Cardiac fibroblast (primary cell): ENCODE data around the gene DLEC1.

Experiments
- DNase-seq, 2 donors: peaks; one replicate each; pipeline versions ENCODE4 v3.0.0 to v3.0.0-alpha.2; 2010; ENCODE audit warnings: low read depth in 2 of 2
- H3K4me3 ChIP-seq, 2 donors: replicated peaks in 1 of 2; 1 replicate in 1 of 2; 2 replicates in 1 of 2; pipeline ENCODE4 v1.5.1; 2011; ENCODE audit warnings: low read depth in 2 of 2, low read length in 2 of 2, mild to moderate bottlenecking in 2 of 2, moderate library complexity in 1 of 2
- TF ChIP-seq, protein P1 (sequence below): IDR thresholded peaks from one replicate; pipeline ENCODE4 v1.5.1; 2011; ENCODE audit warnings: low read depth, mild to moderate bottlenecking, low read length, inconsistent platforms

DLEC1 gene

DNA sequence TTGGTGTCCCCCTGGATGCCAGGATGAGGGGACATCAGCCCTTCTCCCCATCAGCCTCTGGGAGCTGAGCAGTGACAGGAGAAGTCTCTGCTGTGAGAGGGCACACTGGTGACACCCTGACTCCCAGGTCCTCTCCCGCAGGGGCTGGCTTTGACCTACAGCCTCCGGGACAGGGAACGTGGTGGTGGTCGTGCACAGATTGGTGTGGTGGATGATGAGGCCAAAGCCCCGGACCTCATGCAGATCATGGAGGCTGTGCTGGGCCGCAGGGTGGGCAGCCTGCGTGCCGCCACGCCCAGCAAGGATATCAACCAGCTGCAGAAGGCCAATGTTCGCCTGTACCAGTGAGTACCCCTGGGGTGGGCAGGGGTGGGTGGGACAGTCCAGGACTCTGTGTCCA is 41.7 kb upstream of the DLEC1 start:
- TF ChIP-seq, protein P1, sequence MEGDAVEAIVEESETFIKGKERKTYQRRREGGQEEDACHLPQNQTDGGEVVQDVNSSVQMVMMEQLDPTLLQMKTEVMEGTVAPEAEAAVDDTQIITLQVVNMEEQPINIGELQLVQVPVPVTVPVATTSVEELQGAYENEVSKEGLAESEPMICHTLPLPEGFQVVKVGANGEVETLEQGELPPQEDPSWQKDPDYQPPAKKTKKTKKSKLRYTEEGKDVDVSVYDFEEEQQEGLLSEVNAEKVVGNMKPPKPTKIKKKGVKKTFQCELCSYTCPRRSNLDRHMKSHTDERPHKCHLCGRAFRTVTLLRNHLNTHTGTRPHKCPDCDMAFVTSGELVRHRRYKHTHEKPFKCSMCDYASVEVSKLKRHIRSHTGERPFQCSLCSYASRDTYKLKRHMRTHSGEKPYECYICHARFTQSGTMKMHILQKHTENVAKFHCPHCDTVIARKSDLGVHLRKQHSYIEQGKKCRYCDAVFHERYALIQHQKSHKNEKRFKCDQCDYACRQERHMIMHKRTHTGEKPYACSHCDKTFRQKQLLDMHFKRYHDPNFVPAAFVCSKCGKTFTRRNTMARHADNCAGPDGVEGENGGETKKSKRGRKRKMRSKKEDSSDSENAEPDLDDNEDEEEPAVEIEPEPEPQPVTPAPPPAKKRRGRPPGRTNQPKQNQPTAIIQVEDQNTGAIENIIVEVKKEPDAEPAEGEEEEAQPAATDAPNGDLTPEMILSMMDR: no peak
- H3K4me3 ChIP-seq: no peak overlapping the region
- no peak for DNase-seq

DNA sequence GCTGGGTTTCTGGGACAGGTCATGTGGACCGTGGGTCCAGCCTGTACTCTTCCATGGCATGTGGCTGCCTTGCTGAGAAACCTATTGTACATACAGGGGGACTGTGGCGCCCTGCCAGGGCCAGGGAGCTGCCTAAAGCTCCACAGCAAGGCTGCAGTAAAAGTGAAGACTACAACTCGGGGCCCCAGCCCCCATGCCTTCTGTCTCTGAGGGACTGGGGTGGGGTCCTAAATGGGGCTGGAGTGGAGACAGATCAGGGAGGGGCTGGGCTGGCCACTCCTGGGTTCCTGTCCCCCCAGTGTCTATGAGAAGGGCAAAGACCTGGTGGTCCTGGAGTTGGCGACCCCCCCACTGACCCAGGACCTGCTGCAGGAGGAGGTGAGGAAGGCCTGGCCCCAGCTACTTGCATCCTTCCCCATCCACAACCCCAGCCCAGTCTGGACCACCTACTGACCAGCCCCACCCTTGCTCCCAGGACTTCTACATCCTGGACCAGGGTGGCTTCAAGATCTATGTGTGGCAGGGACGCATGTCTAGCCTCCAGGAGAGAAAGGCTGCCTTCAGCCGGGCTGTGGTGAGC is 41.1 kb upstream of the DLEC1 start:
- no peak overlapping the region for H3K4me3 ChIP-seq
- no peak for DNase-seq
- TF ChIP-seq, protein P1: no peak

DNA sequence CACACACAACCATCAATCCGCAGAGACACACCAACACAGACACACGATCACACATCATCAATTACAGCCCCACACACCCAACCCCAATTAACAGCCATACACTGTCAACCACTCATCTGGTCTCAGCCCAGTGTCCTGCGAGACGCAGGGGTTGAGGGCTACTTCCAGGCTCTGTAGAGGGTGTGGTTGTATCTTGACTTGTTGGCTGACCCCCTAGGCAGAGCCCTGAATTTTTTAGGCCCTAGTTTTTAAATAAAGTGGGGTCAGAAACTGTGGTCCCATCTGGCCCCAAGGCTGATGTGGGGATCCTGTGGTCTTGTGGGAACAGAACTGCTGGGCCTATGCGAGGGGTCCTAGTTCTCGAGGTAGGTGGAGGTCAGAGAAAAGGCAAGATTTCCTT is 39.2 kb upstream of the DLEC1 start:
- no peak overlapping the region for H3K4me3 ChIP-seq
- no peak for DNase-seq
- TF ChIP-seq, protein P1: no peak

DNA sequence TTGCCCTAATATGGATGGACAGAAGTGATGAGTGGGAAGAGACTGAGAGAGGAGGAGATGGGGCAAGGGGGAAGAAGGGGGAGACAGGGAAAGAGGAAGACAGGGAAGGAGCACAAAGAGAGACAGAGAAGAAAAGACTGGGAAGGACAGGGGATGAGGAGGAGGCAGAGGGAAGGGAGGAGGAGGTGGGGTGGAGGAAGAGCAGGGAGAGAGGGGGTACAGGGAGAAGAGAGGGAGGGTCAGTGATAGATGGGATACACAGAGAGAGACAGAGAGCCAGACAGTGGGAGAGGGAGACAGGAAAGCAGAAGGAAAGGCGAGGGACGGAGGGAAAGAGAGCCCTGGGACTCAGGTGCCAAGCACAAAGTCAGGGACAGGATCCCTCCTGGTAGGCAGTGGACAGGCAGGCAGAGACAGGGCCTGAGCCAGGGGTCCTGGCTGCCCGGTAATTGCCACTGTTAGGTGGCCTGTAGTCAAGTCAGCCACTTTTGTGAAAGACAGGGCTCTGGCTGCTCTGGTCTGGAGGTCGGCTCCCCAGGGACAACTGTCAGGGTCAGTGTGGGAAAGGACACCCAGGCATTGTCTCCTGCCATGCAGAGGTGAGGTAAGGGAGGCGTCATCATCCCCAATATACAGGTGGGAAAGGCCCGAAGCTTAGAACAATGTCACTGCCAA is 38.6 kb upstream of the DLEC1 start:
- TF ChIP-seq, protein P1: no peak
- no peak for DNase-seq
- H3K4me3 ChIP-seq: no peak overlapping the region

DNA sequence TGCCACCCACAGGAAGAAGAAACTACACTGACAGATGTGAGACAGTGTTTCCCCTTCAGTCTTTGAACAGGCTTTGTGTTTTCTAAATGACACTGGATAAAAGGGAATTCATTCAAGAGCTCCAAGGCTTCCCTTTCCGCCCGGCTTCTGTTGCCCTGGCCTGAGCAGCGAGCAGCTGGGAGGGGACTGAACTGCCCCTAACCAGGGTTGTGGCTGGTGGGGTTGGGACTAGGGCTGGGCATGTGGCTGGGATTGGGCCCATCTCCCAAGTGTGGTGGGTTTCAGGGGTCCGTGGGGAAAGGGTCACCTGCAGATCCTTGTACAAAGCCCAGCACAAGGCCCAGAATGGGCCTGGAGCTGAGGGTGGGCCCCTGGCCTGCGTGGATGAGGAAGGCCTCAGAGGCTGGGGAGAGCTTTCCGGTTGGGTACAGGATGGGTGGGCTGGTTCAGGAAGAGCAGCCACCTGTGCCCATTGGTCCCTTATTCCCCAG is 38.0 kb upstream of the DLEC1 start:
- DNase-seq: no peak
- H3K4me3 ChIP-seq: no peak overlapping the region
- TF ChIP-seq, protein P1: no peak

DNA sequence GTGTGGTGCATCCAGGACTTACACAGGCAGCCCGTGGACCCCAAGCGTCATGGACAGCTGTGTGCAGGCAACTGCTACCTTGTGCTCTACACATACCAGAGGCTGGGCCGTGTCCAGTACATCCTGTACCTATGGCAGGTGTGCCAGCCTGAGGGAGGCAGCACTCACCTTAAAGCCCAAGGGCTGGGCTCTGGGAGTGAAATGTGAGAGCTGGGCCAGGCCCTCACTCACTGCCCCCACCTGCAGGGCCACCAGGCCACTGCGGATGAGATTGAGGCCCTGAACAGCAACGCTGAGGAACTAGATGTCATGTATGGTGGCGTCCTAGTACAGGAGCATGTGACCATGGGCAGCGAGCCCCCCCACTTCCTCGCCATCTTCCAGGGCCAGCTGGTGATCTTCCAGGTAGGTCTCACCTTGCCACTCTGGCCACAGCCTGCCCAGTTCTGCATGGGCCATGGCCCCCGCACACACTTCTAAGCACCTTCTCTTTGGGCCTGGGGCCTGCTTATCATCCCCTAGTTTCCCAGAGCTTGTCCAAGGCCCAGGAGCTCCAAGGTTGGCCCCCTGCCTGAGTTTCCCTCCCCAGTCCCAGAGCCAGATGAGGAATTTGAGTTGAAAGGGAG is 37.4 kb upstream of the DLEC1 start:
- TF ChIP-seq, protein P1: no peak
- H3K4me3 ChIP-seq: no peak overlapping the region
- no peak for DNase-seq
